C4-2B (cell line): Measurements from ENCODE around the gene WNT9B.
A peak's percentile ranks its signal among the peaks of the same experiment; 100 is the strongest.

Source experiments
- ZFX ChIP-seq: fragments of 450-650 bp; IDR thresholded peaks from 2 replicates; pipeline ENCODE4 v1.6.1; 2017
- TF ChIP-seq, protein P1 (sequence below): fragments of 450-650 bp; conservative IDR thresholded peaks from 2 replicates; pipeline ENCODE4 v1.5.1; 2017; ENCODE audit warnings: mild to moderate bottlenecking

DNA sequence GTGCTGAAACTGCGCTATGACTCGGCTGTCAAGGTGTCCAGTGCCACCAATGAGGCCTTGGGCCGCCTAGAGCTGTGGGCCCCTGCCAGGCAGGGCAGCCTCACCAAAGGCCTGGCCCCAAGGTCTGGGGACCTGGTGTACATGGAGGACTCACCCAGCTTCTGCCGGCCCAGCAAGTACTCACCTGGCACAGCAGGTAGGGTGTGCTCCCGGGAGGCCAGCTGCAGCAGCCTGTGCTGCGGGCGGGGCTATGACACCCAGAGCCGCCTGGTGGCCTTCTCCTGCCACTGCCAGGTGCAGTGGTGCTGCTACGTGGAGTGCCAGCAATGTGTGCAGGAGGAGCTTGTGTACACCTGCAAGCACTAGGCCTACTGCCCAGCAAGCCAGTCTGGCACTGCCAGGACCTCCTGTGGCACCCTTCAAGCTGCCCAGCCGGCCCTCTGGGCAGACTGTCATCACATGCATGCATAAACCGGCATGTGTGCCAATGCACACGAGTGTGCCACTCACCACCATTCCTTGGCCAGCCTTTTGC lies 25.0 kb downstream of the WNT9B start:
- TF ChIP-seq, protein P1, sequence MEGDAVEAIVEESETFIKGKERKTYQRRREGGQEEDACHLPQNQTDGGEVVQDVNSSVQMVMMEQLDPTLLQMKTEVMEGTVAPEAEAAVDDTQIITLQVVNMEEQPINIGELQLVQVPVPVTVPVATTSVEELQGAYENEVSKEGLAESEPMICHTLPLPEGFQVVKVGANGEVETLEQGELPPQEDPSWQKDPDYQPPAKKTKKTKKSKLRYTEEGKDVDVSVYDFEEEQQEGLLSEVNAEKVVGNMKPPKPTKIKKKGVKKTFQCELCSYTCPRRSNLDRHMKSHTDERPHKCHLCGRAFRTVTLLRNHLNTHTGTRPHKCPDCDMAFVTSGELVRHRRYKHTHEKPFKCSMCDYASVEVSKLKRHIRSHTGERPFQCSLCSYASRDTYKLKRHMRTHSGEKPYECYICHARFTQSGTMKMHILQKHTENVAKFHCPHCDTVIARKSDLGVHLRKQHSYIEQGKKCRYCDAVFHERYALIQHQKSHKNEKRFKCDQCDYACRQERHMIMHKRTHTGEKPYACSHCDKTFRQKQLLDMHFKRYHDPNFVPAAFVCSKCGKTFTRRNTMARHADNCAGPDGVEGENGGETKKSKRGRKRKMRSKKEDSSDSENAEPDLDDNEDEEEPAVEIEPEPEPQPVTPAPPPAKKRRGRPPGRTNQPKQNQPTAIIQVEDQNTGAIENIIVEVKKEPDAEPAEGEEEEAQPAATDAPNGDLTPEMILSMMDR: peak; percentile 89
- TF ChIP-seq ZFX: no peak; the same call in 1 of the 2 replicates
